ENCODE measurements around the gene RGS3.
A peak's percentile ranks its signal among the peaks of the same experiment; 100 is the strongest.

RGS3 gene

GRCh38 chr9:113620377-113621161 is 157.0 kb downstream of the RGS3 start (continued):
- TF ChIP-seq ZNF362 (tag by site-specific recombination; IDR thresholded peaks at IDR 0.05) (no peak), ZNF48 (tag by site-specific recombination; IDR thresholded peaks at IDR 0.05) (no peak), ZNF518A (tag by site-specific recombination; conservative IDR thresholded peaks at IDR 0.05; ENCODE audit: low read depth) (no peak), GLIS2 (tag by site-specific recombination; IDR thresholded peaks at IDR 0.05) (peak; percentile 47; the same call in 1 of the 2 replicates), ZNF132 (tag by site-specific recombination; IDR thresholded peaks at IDR 0.05; ENCODE audit: borderline replicate concordance) (no peak), ZNF274 (IDR thresholded peaks at IDR 0.05; ENCODE audit: low read length) (no peak), ZNF274 (tag by site-specific recombination; IDR thresholded peaks at IDR 0.05; ENCODE audit: borderline replicate concordance) (no peak), ZNF354C (tag by site-specific recombination; IDR thresholded peaks at IDR 0.05; ENCODE audit: borderline replicate concordance, low read depth) (no peak), ZNF530 (tag by site-specific recombination; IDR thresholded peaks at IDR 0.05; ENCODE audit: low read depth) (no peak), SP7 (tag by site-specific recombination; IDR thresholded peaks at IDR 0.05) (peak; percentile 70), ZNF600 (tag by site-specific recombination; IDR thresholded peaks at IDR 0.05) (peak; percentile 76), ZNF626 (tag by site-specific recombination; IDR thresholded peaks at IDR 0.05) (no peak), ZNF670 (tag by site-specific recombination; IDR thresholded peaks at IDR 0.05; ENCODE audit: low read depth) (no peak), ZNF280D (tag by site-specific recombination; IDR thresholded peaks at IDR 0.05) (no peak), ZNF843 (tag by site-specific recombination; IDR thresholded peaks at IDR 0.05) (no peak), ZNF658 (tag by site-specific recombination; IDR thresholded peaks at IDR 0.05) (no peak), ZSCAN5A (tag by site-specific recombination; IDR thresholded peaks at IDR 0.05) (no peak), ZNF621 (tag by site-specific recombination; IDR thresholded peaks at IDR 0.05) (no peak), ZNF335 (tag by site-specific recombination; conservative IDR thresholded peaks at IDR 0.05) (no peak; the same call in 1 of the 2 replicates), ZNF571 (tag by site-specific recombination; IDR thresholded peaks at IDR 0.05) (no peak), GLI2 (tag by site-specific recombination; IDR thresholded peaks at IDR 0.05; ENCODE audit: borderline replicate concordance, low read depth) (no peak; the same call in 1 of the 2 replicates), ZNF341 (tag by site-specific recombination; IDR thresholded peaks at IDR 0.05; ENCODE audit: low read depth) (peak; percentile 55), ZSCAN4 (tag by site-specific recombination; IDR thresholded peaks at IDR 0.05) (no peak)

All from HEK293 (cell line).